Osteoblast (primary cell): Measurements from ENCODE around the gene NOL9. TPM values are rescaled to one million over a fixed set of nuclear protein-coding genes. Genes with fewer than 3 reads are reported as not detected.
A peak's percentile ranks its signal among the peaks of the same experiment; 100 is the strongest.

ENCODE experiments used
- DNase-seq: peaks from one replicate; pipeline ENCODE4 v3.0.0; 2011; ENCODE audit warnings: low spot score, mixed read lengths; ENCODE audit not compliant: insufficient read length; ENCODE audit errors: missing footprints
- H2AFZ ChIP-seq: 2 replicates; pipeline ENCODE4 v1.6.0; 2011; ENCODE audit warnings: mild to moderate bottlenecking, low read length
- H3K27ac ChIP-seq: 2 replicates; pipeline ENCODE4 v1.5.1; 2011; ENCODE audit warnings: mild to moderate bottlenecking, low read depth, low read length, moderate library complexity
- H3K27me3 ChIP-seq: 2 replicates; pipeline ENCODE4 v1.6.0; 2012; ENCODE audit warnings: mild to moderate bottlenecking, control low read depth, inconsistent platforms, low read length, moderate library complexity; ENCODE audit not compliant: insufficient read depth
- H3K36me3 ChIP-seq: 2 replicates; pipeline ENCODE4 v1.5.1; 2011; ENCODE audit warnings: mild to moderate bottlenecking, low read length, control low read depth, moderate library complexity; ENCODE audit not compliant: insufficient read depth
- H3K4me1 ChIP-seq: 2 replicates; pipeline ENCODE4 v1.5.1; 2011; ENCODE audit warnings: mild to moderate bottlenecking, low read length, control low read depth, moderate library complexity; ENCODE audit not compliant: insufficient read depth
- H3K4me2 ChIP-seq: 2 replicates; pipeline ENCODE4 v1.6.0; 2011; ENCODE audit warnings: mild to moderate bottlenecking, low read length; ENCODE audit not compliant: insufficient read depth
- H3K4me3 ChIP-seq: fragments of 200-600 bp; sonication (generic); 3 replicates; pipeline ENCODE4 v1.5.1; 2012; ENCODE audit warnings: mild to moderate bottlenecking, low read length, inconsistent platforms; ENCODE audit not compliant: insufficient read depth
- H3K79me2 ChIP-seq: 2 replicates; pipeline ENCODE4 v1.6.0; 2012; ENCODE audit warnings: mild to moderate bottlenecking, low read length, control low read depth, inconsistent platforms; ENCODE audit not compliant: insufficient read depth
- H3K9me3 ChIP-seq: 2 replicates; pipeline ENCODE4 v1.5.1; 2011; ENCODE audit warnings: low read depth, low read length, control low read depth
- H4K20me1 ChIP-seq: 2 replicates; pipeline ENCODE4 v1.6.0; 2012; ENCODE audit warnings: mild to moderate bottlenecking, low read length, control low read depth; ENCODE audit not compliant: insufficient read depth
- CTCF ChIP-seq: IDR thresholded peaks from 2 replicates; pipeline ENCODE4 v1.5.1; 2011; ENCODE audit warnings: mild to moderate bottlenecking, low read depth, low read length, moderate library complexity; ENCODE audit errors: extremely low read depth
- total RNA-seq: library from RNA; depleted of rRNA; stranded (reverse); fragments of >200 nt; gene quantifications from 2 replicates; pipeline ENCODE4 v1.2.3, GENCODE V29; 2012

NOL9 gene
- total RNA-seq, 1 donor: 31.1 TPM

- Histone ChIP-seq H3K4me1 (peaks cover 16% of the 10 kb centered on the region), H3K27me3 (peaks cover 15% of the 10 kb centered on the region), H3K36me3 (no peaks in the 10 kb centered on the region), H4K20me1 (no peaks in the 10 kb centered on the region), H2AFZ (no peak overlapping the region), H3K4me3 (no peak overlapping the region), H3K79me2 (no peaks in the 10 kb centered on the region), H3K4me2 (no peak overlapping the region), H3K9me3 (peaks cover 3% of the 10 kb centered on the region), H3K27ac (no peak overlapping the region)
- no peak for TF ChIP-seq CTCF
- DNase-seq: peak; percentile 69
These were observed 19.8 kb upstream of the NOL9 start for GRCh38 chr1:6574025-6574620.

- no peak overlapping the region for H3K4me2 ChIP-seq
- no peaks in the 10 kb centered on the region for H3K36me3 ChIP-seq
- no peaks in the 10 kb centered on the region for H4K20me1 ChIP-seq
- H3K9me3 ChIP-seq: peaks cover 3% of the 10 kb centered on the region
- no peak for TF ChIP-seq CTCF
- H2AFZ ChIP-seq: no peak overlapping the region
- no peak overlapping the region for H3K4me3 ChIP-seq
- peaks cover 16% of the 10 kb centered on the region for H3K27me3 ChIP-seq
- H3K79me2 ChIP-seq: no peaks in the 10 kb centered on the region
- DNase-seq: peak; percentile 41
- peaks cover 3% of the 10 kb centered on the region for H3K4me1 ChIP-seq
- H3K27ac ChIP-seq: no peak overlapping the region
These were observed 18.5 kb upstream of the NOL9 start for GRCh38 chr1:6572653-6573383.

- no peak for DNase-seq
- Histone ChIP-seq H3K36me3 (no peaks in the 10 kb centered on the region), H3K4me3 (no peak overlapping the region), H3K27me3 (peaks cover 20% of the 10 kb centered on the region), H3K4me2 (no peak overlapping the region), H3K79me2 (no peaks in the 10 kb centered on the region), H3K9me3 (peaks cover 3% of the 10 kb centered on the region), H3K27ac (no peak overlapping the region), H4K20me1 (no peaks in the 10 kb centered on the region), H3K4me1 (no peaks in the 10 kb centered on the region), H2AFZ (no peak overlapping the region)
- no peak for TF ChIP-seq CTCF
These were observed 16.7 kb upstream of the NOL9 start for GRCh38 chr1:6570987-6571386.

- no peak overlapping the region for H3K4me2 ChIP-seq
- H3K36me3 ChIP-seq: no peaks in the 10 kb centered on the region
- peaks cover 3% of the 10 kb centered on the region for H3K9me3 ChIP-seq
- H3K4me1 ChIP-seq: no peaks in the 10 kb centered on the region
- peaks cover 28% of the 10 kb centered on the region for H3K27me3 ChIP-seq
- DNase-seq: peak; percentile 29
- H3K27ac ChIP-seq: no peak overlapping the region
- no peaks in the 10 kb centered on the region for H3K79me2 ChIP-seq
- no peak for TF ChIP-seq CTCF
- H2AFZ ChIP-seq: no peak overlapping the region
- H4K20me1 ChIP-seq: no peaks in the 10 kb centered on the region
- no peak overlapping the region for H3K4me3 ChIP-seq
These were observed 15.8 kb upstream of the NOL9 start for GRCh38 chr1:6570100-6570499.
